Spleen (tissue), 7 donors: ENCODE measurements around the gene OTULIN.

Experiments
- CTCF ChIP-seq, 11 experiments: fragments of 200-600 bp in 7 of 11; fragments of 450-650 bp in 4 of 11; sonication (generic) in 4 of 11; IDR thresholded peaks in 8 of 11; conservative IDR thresholded peaks in 3 of 11; 1 replicate in 7 of 11; 2 replicates in 4 of 11; pipeline versions ENCODE4 v1.4.0 to v1.8.0; 2016 to 2021; ENCODE audit warnings: antibody characterized with exemption in 11 of 11, inconsistent platforms in 4 of 11, mild to moderate bottlenecking in 1 of 11
- POLR2A ChIP-seq, 3 donors: fragments of 450-650 bp; IDR thresholded peaks; one replicate each; pipeline ENCODE4 v1.5.1; 2017; ENCODE audit warnings: antibody characterized with exemption in 3 of 3, mild to moderate bottlenecking in 1 of 3
- POLR2AphosphoS5 ChIP-seq, 3 donors: sonication (generic); formaldehyde crosslinking; IDR thresholded peaks; one replicate each; pipeline ENCODE4 v1.5.1; 2017; ENCODE audit warnings: antibody characterized with exemption in 3 of 3
- donor health status: DM: no; HTN: no; CAD: no; lungs with moderate emphysema.
- donor health status: DM: no; HTN: no; CAD: no.
- donor health status: DM: no; HTN: no; CAD: no.

GRCh38 chr5:14627270-14627669 lies 37.2 kb upstream of the OTULIN start:
- TF ChIP-seq CTCF (IDR thresholded peaks at IDR 0.05 in 8 of 11, conservative IDR thresholded peaks at IDR 0.05 in 3 of 11), result no peak
- no peak for TF ChIP-seq POLR2A (IDR thresholded peaks at IDR 0.05)
- no peak for TF ChIP-seq POLR2AphosphoS5 (IDR thresholded peaks at IDR 0.05)
